Testis (tissue), 3 donors: ENCODE data around the gene POLE2. TPM values are rescaled to one million over a fixed set of nuclear protein-coding genes. Genes with fewer than 3 reads are reported as not detected.
"Not testable (repeated sequence)": the region's sequence is repeated elsewhere in the genome, so short reads cannot be mapped to it uniquely, and the experiment has no call there.

Source experiments
- DNase-seq: peaks from one replicate; pipeline ENCODE4 v3.0.0-alpha.2; 2019
- H3K27ac ChIP-seq, 2 donors: fragments of 200-600 bp; sonication (generic); one replicate each; pipeline ENCODE4 v1.5.1; 2019
- H3K27me3 ChIP-seq: fragments of 200-600 bp; sonication (generic); one replicate; pipeline ENCODE4 v1.5.1; 2019
- H3K36me3 ChIP-seq: fragments of 200-600 bp; sonication (generic); one replicate; pipeline ENCODE4 v1.5.1; 2017; ENCODE audit warnings: low read depth; ENCODE audit errors: missing control alignments
- H3K4me1 ChIP-seq: fragments of 200-600 bp; sonication (generic); one replicate; pipeline ENCODE4 v1.5.1; 2019
- H3K4me3 ChIP-seq, 2 donors: fragments of 200-600 bp; sonication (generic); one replicate each; pipeline ENCODE4 v1.5.1; 2017 to 2019
- H3K9me3 ChIP-seq: fragments of 200-600 bp; sonication (generic); one replicate; pipeline ENCODE4 v1.5.1; 2017
- CTCF ChIP-seq, 3 experiments: fragments of 450-650 bp in 2 of 3; fragments of 200-600 bp in 1 of 3; sonication (generic) in 1 of 3; IDR thresholded peaks; one replicate each; pipeline ENCODE4 v1.5.1; 2016 to 2019; ENCODE audit warnings: antibody characterized with exemption in 3 of 3, mild to moderate bottlenecking in 2 of 3, moderate library complexity in 1 of 3
- POLR2A ChIP-seq: fragments of 450-650 bp; IDR thresholded peaks from one replicate; pipeline ENCODE4 v1.6.1; 2017; ENCODE audit warnings: antibody characterized with exemption, mild to moderate bottlenecking, moderate library complexity
- WGBS, 2 donors: methylation state at CpG; one replicate each; pipeline ENCODE4 v1.1.5; 2018; 5-methylcytosine and 5-hydroxymethylcytosine counted together
- intact Hi-C: fragments of 100-400 bp; cut with DNase I; formaldehyde crosslinking; loops from one replicate; pipeline ENCODE4 v1.15.1; 2023; ENCODE audit warnings: low total_unique reads
- polyA plus RNA-seq: library from polyadenylated mRNA; stranded (reverse); fragments of 350-450 nt; fragmentation: Illumina TruSeq; extraction: RNeasy Lipid Tissue Mini Kit (QIAGEN cat#74804); gene quantifications from one replicate; pipeline ENCODE4 v1.2.3, GENCODE V29; 2014; ENCODE audit warnings: low read depth, low replicate concordance; ENCODE audit not compliant: insufficient read depth
- total RNA-seq, 2 donors: library from RNA; depleted of rRNA; stranded (reverse); fragments of >200 nt; gene quantifications; one replicate each; pipeline ENCODE4 v1.2.3, GENCODE V29; 2016

The POLE2 gene
- total and polyA plus RNA-seq, 3 donors from 2014 or later, result 8.2 to 13.4 (median 9.0) TPM

- Histone ChIP-seq H3K27me3 (no peaks in the 10 kb centered on the region), H3K27ac (no peak overlapping the region), H3K4me3 (no peak overlapping the region), H3K9me3 (no peaks in the 10 kb centered on the region), H3K36me3 (no peaks in the 10 kb centered on the region), H3K4me1 (no peaks in the 10 kb centered on the region)
- DNase-seq, result no peak
- intact Hi-C loops, result no loop called here
- TF ChIP-seq CTCF (IDR thresholded peaks at IDR 0.05) (no peak), POLR2A (no peak)
Measured at GRCh38 chr14:49720744-49721143, 32.7 kb upstream of the POLE2 start.

- H3K27ac ChIP-seq, H3K36me3 ChIP-seq, H3K27me3 ChIP-seq, H3K4me1 ChIP-seq, H3K4me3 ChIP-seq, intact Hi-C loops, DNase-seq, H3K9me3 ChIP-seq: not testable (repeated sequence)
- 93 to 97% methylated on average over 11 of the region's 11 CpGs for WGBS, 2 donors
Measured at GRCh38 chr14:49710993-49711392, 23.0 kb upstream of the POLE2 start.

GRCh38 chr14:49704471-49704870, 16.5 kb upstream of the POLE2 start:
- 89 to 93% methylated on average over 3 to 4 of the region's 4 CpGs for WGBS, 2 donors
- DNase-seq, H3K9me3 ChIP-seq, H3K4me1 ChIP-seq, H3K27me3 ChIP-seq, H3K36me3 ChIP-seq, H3K4me3 ChIP-seq, intact Hi-C loops, H3K27ac ChIP-seq: not testable (repeated sequence)

- no peak overlapping the region for H3K4me3 ChIP-seq
- H3K27me3 ChIP-seq, result no peaks in the 10 kb centered on the region
- WGBS, 2 donors, result 37 to 52% methylated on average over 3 of the region's 3 CpGs
- no peak overlapping the region for H3K27ac ChIP-seq
- no peak for DNase-seq
- H3K9me3 ChIP-seq, result no peaks in the 10 kb centered on the region
- no peaks in the 10 kb centered on the region for H3K4me1 ChIP-seq
- no peaks in the 10 kb centered on the region for H3K36me3 ChIP-seq
- TF ChIP-seq CTCF (IDR thresholded peaks at IDR 0.05), result no peak
- no peak for TF ChIP-seq POLR2A
- intact Hi-C loops, result no loop called here
Measured at GRCh38 chr14:49703965-49704364, 16.0 kb upstream of the POLE2 start.

GRCh38 chr14:49702725-49703124, 14.7 kb upstream of the POLE2 start:
- WGBS, 2 donors, result 84 to 88% methylated on average over 4 of the region's 4 CpGs
- Histone ChIP-seq H3K27ac (no peak overlapping the region), H3K9me3 (no peaks in the 10 kb centered on the region), H3K4me1 (no peaks in the 10 kb centered on the region), H3K4me3 (no peak overlapping the region), H3K36me3 (no peaks in the 10 kb centered on the region), H3K27me3 (no peaks in the 10 kb centered on the region)
- no peak for DNase-seq
- TF ChIP-seq POLR2A (no peak), CTCF (IDR thresholded peaks at IDR 0.05) (no peak)
- intact Hi-C loops, result no loop called here

- DNase-seq, H3K4me1 ChIP-seq, H3K36me3 ChIP-seq, H3K9me3 ChIP-seq, H3K27me3 ChIP-seq, intact Hi-C loops: not testable (repeated sequence)
- H3K27ac ChIP-seq, result peak overlapping the region in 1 of 2 donors; percentile 98
- peak overlapping the region; percentile 79 to 83 for H3K4me3 ChIP-seq
- 15 to 18% methylated on average over 9 to 13 of the region's 13 CpGs for whole genome bisulfite sequencing, 2 donors
Measured at GRCh38 chr14:49693735-49694124, 5.7 kb upstream of the POLE2 start.
